ENCODE results near the gene LEAP2. TPM values are rescaled to one million over a fixed set of nuclear protein-coding genes. Genes with fewer than 3 reads are reported as not detected.

LEAP2 gene
- total and polyA plus RNA-seq, 7 donors: 0.51 to 2.7 (median 0.91) TPM

DNA sequence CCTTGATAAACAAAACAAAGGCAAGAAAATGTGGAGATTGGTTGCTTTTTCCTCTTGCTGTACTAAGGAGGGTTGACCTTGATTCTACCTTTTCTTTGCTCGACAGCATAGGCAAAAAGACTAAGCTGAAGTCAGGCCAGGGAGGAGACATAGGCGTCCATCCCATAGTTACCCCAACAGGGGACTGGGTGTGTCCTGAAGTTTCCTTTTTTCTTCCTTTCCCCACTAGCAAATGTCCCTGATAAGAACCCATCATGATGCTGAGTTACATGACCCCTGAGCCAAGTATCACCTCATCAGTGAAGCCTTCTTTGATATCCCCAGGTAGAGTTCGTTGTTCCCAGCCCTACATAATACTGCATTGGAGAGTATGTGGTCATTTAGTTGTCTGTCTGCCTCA is 33.2 kb upstream of the LEAP2 start:
- TF ChIP-seq, protein P1, sequence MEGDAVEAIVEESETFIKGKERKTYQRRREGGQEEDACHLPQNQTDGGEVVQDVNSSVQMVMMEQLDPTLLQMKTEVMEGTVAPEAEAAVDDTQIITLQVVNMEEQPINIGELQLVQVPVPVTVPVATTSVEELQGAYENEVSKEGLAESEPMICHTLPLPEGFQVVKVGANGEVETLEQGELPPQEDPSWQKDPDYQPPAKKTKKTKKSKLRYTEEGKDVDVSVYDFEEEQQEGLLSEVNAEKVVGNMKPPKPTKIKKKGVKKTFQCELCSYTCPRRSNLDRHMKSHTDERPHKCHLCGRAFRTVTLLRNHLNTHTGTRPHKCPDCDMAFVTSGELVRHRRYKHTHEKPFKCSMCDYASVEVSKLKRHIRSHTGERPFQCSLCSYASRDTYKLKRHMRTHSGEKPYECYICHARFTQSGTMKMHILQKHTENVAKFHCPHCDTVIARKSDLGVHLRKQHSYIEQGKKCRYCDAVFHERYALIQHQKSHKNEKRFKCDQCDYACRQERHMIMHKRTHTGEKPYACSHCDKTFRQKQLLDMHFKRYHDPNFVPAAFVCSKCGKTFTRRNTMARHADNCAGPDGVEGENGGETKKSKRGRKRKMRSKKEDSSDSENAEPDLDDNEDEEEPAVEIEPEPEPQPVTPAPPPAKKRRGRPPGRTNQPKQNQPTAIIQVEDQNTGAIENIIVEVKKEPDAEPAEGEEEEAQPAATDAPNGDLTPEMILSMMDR (IDR thresholded peaks at IDR 0.05): no peak
- WGBS, 3 donors: 68 to 81% (median 77%) methylated on average over 3 of the region's 3 CpGs
- intact Hi-C loops (cut with DNase I): no loop called here
- no peak overlapping the region for H3K4me3 ChIP-seq
- no peaks in the 10 kb centered on the region for H3K27me3 ChIP-seq (ENCODE audit: insufficient read depth in 3 of 3, low read length in 2 of 3)
- no peaks in the 10 kb centered on the region for H3K36me3 ChIP-seq (ENCODE audit: insufficient read depth in 1 of 2, low read depth in 1 of 2)
- no peak for DNase-seq
- no peaks in the 10 kb centered on the region for H3K4me1 ChIP-seq
- no peak overlapping the region for H3K27ac ChIP-seq
- no peaks in the 10 kb centered on the region for H3K9me3 ChIP-seq
- ATAC-seq: no peak

DNA sequence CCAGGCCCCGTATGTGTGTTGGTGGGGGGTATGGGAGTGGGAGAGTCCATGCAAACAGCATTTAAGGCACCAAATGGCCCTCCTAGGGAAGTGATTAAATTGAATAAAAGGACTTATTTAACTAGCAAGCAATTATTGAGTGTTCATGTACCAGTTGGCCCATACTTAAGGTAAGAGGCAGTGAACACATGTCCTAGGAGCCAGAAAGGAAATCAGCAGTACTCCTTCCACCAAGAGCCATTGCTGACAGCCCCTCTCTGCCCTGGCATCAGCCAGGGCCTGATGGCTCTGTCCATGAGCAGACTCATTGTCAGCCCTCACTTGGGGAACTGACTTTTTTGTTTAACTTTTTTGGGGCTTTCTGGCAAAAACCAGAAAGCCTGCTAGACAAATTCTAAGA is 32.6 kb upstream of the LEAP2 start:
- Histone ChIP-seq H3K9me3 (no peaks in the 10 kb centered on the region), H3K27me3 (ENCODE audit: insufficient read depth in 3 of 3, low read length in 2 of 3) (no peaks in the 10 kb centered on the region), H3K27ac (no peak overlapping the region), H3K36me3 (ENCODE audit: insufficient read depth in 1 of 2, low read depth in 1 of 2) (no peaks in the 10 kb centered on the region), H3K4me3 (no peak overlapping the region), H3K4me1 (no peaks in the 10 kb centered on the region)
- intact Hi-C loops (cut with DNase I): no loop called here
- 52 to 67% (median 63%) methylated on average over 1 of the region's 1 CpG for WGBS, 3 donors
- TF ChIP-seq, protein P1 (IDR thresholded peaks at IDR 0.05): no peak
- no peak for DNase-seq
- ATAC-seq: no peak

DNA sequence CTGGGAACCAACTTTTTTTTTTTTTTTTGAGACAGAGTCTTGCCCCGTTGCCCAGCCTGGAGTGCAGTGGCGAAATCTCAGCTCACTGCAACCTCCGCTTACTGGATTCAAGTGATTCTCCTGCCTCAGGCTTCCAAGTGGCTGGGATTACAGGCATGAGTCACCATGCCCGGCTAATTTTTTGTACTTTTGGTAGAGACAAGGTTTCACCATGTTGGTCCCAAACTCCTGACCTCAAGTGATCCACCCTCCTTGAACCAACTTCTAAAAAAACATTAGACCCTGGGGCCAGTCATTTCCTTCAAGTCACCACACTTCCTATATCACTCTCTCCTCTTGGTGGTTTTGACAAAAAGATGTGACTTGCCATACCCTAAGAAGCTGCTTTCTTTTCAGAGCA is 32.2 kb upstream of the LEAP2 start:
- WGBS, 3 donors: 63 to 76% (median 72%) methylated on average over 4 of the region's 4 CpGs
- Histone ChIP-seq H3K36me3 (ENCODE audit: insufficient read depth in 1 of 2, low read depth in 1 of 2) (no peaks in the 10 kb centered on the region), H3K4me1 (no peaks in the 10 kb centered on the region), H3K27ac (no peak overlapping the region), H3K9me3 (no peaks in the 10 kb centered on the region), H3K4me3 (no peak overlapping the region), H3K27me3 (ENCODE audit: insufficient read depth in 3 of 3, low read length in 2 of 3) (no peaks in the 10 kb centered on the region)
- intact Hi-C loops (cut with DNase I): no loop called here
- TF ChIP-seq, protein P1 (IDR thresholded peaks at IDR 0.05): no peak
- DNase-seq: no peak
- no peak for ATAC-seq

DNA sequence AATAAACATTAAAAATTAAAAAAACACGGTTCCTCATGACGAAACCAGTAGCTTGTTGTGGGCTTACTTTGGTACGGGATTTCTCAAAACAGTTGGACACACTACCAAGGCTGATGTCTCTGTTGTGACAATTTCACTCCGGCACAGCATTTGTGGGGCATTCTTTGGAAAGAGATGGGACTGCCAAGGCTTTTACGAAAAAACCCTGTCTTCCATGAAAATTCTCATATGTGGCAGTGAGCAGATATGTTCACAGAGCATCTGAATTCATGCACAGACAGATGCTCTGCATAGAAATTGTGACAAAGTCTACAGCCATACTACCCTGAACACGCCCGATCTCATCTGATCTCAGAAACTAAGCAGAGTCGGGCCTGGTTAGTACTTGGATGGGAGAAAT is 25.2 kb upstream of the LEAP2 start:
- intact Hi-C loops (cut with DNase I): no loop called here
- Histone ChIP-seq H3K4me1 (no peaks in the 10 kb centered on the region), H3K36me3 (ENCODE audit: insufficient read depth in 1 of 2, low read depth in 1 of 2) (no peaks in the 10 kb centered on the region), H3K27ac (no peak overlapping the region), H3K9me3 (no peaks in the 10 kb centered on the region), H3K27me3 (ENCODE audit: insufficient read depth in 3 of 3, low read length in 2 of 3) (no peaks in the 10 kb centered on the region), H3K4me3 (no peak overlapping the region)
- DNase-seq (no peak), ATAC-seq (no peak)
- TF ChIP-seq, protein P1 (IDR thresholded peaks at IDR 0.05): no peak
- WGBS, 3 donors: 92 to 95% (median 93%) methylated on average over 8 of the region's 8 CpGs

DNA sequence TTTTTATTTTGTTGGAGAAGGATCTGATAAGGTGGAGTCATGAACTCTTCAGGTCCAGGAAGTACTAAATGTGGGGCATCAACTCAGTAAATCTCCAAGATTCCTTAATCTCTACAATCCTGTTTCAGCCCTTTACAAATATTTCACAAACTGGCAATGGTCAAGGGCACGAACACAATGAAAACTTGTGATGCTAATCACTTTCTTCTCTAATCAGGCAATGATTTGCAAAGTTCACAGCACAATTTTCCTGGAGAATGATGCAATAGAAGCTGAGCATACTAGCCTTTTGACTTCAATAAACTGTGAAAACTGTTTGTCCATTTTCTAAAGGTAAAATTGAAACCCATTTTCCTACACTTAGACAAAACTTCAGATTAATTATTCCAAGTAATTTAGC is 24.1 kb upstream of the LEAP2 start:
- WGBS, 3 donors: 67 to 70% (median 67%) methylated on average over 1 of the region's 1 CpG
- Histone ChIP-seq H3K4me3 (no peak overlapping the region), H3K4me1 (no peaks in the 10 kb centered on the region), H3K9me3 (no peaks in the 10 kb centered on the region), H3K27me3 (ENCODE audit: insufficient read depth in 3 of 3, low read length in 2 of 3) (no peaks in the 10 kb centered on the region), H3K27ac (no peak overlapping the region), H3K36me3 (ENCODE audit: insufficient read depth in 1 of 2, low read depth in 1 of 2) (no peaks in the 10 kb centered on the region)
- TF ChIP-seq, protein P1 (IDR thresholded peaks at IDR 0.05): no peak
- intact Hi-C loops (cut with DNase I): no loop called here
- DNase-seq: no peak
- no peak for ATAC-seq
